ENCODE results near the gene TNFSF8.

Gene TNFSF8

DNA sequence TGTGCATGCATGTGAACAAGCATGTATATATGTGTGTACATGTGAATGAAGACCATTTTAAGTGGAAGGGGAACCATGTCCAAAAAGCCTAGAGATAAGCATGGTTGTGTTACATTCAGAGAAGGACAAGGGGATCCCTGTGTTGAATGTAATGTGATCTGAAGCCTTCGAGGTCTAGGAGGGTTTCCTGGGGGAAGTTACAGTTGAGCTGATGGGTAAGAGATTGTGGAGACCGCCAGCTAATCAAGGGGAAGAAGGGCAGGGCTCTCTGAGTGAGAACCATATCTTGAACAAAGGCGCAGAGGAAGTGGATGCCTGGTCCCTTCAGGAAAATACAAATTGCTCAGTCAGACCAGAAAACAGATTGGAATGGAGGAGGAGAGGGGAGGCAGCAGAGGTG, 79.1 kb downstream of the TNFSF8 start:
- H3K4me2 ChIP-seq (ENCODE audit: low read depth, low read length, poor library complexity, severe bottlenecking) = no peak overlapping the region
- H3K9me3 ChIP-seq (ENCODE audit: insufficient read depth, low read length) = no peaks in the 10 kb centered on the region
- H3K4me3 ChIP-seq (ENCODE audit: insufficient read depth, low read length, poor library complexity, severe bottlenecking) = no peak overlapping the region
- H3F3A ChIP-seq (ENCODE audit: insufficient read depth) = no peaks in the 10 kb centered on the region
- H3K79me2 ChIP-seq (ENCODE audit: insufficient read depth, low read length) = no peaks in the 10 kb centered on the region
- H3K9ac ChIP-seq (ENCODE audit: low read length) = no peak overlapping the region
- TF ChIP-seq, protein P1, sequence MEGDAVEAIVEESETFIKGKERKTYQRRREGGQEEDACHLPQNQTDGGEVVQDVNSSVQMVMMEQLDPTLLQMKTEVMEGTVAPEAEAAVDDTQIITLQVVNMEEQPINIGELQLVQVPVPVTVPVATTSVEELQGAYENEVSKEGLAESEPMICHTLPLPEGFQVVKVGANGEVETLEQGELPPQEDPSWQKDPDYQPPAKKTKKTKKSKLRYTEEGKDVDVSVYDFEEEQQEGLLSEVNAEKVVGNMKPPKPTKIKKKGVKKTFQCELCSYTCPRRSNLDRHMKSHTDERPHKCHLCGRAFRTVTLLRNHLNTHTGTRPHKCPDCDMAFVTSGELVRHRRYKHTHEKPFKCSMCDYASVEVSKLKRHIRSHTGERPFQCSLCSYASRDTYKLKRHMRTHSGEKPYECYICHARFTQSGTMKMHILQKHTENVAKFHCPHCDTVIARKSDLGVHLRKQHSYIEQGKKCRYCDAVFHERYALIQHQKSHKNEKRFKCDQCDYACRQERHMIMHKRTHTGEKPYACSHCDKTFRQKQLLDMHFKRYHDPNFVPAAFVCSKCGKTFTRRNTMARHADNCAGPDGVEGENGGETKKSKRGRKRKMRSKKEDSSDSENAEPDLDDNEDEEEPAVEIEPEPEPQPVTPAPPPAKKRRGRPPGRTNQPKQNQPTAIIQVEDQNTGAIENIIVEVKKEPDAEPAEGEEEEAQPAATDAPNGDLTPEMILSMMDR (IDR thresholded peaks at IDR 0.05; ENCODE audit: insufficient read depth, low read length, poor library complexity, severe bottlenecking) = no peak
- TF ChIP-seq EZH2phosphoT487 (conservative IDR thresholded peaks at IDR 0.05; ENCODE audit: low read length) = no peak
- H3K9me2 ChIP-seq (replicated peaks; ENCODE audit: insufficient read depth, low read length) = no peaks in the 10 kb centered on the region
- H2AFZ ChIP-seq (ENCODE audit: low read depth, low read length, severe bottlenecking) = no peak overlapping the region
- no peaks in the 10 kb centered on the region for H3K27me3 ChIP-seq (ENCODE audit: low read length)
- H3K36me3 ChIP-seq (ENCODE audit: low read length) = no peaks in the 10 kb centered on the region
- no peak overlapping the region for H3K27ac ChIP-seq (ENCODE audit: low read depth, low read length)
- no peaks in the 10 kb centered on the region for H4K20me1 ChIP-seq (ENCODE audit: low read depth, low read length)
